ENCODE measurements around the gene GRIPAP1.

- TF ChIP-seq SP1 (IDR thresholded peaks at IDR 0.05): no peak
- TF ChIP-seq PKNOX1 (IDR thresholded peaks at IDR 0.05): no peak
- TF ChIP-seq ZNF384 (IDR thresholded peaks at IDR 0.05): no peak
- TF ChIP-seq CTBP1 (IDR thresholded peaks at IDR 0.05; ENCODE audit: borderline replicate concordance): no peak
- TF ChIP-seq BHLHE40 (IDR thresholded peaks at IDR 0.05; ENCODE audit: borderline replicate concordance): no peak
- no peak for TF ChIP-seq FOXM1 (IDR thresholded peaks at IDR 0.05; ENCODE audit: borderline replicate concordance)
- TF ChIP-seq NFRKB (IDR thresholded peaks at IDR 0.05): no peak
- no peak for TF ChIP-seq FOXA1 (IDR thresholded peaks at IDR 0.05)
Measured at GRCh38 chrX:48983081-48983480, 19.0 kb downstream of the GRIPAP1 start.

All from HEK293T (cell line).